ENCODE results near the gene BMX.

Gene BMX

GRCh38 chrX:15507005-15507404, 6.4 kb downstream of the BMX start:
- DNase-seq (ENCODE audit: low read depth): no peak

GRCh38 chrX:15509845-15510244, 9.2 kb downstream of the BMX start:
- DNase-seq (ENCODE audit: low read depth): no peak

DNA sequence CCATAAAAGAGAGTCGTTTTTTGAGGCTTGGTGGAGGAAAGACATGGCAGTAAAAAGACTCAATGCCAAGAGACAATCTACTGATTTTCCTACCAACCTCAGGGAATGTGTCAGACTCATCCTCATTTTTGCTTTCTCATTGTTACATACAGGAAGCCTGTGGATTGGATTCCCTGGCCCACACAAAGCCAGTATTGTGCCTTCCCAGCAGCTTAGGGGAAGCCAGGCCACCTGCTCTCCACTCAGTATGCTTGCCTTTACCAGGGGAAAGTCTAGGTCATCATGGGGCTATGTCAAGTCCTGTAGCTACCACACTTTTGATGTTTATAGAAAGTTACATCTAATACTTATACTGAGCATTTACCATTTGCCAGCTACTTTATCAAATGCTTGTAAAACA, 11.0 kb downstream of the BMX start:
- no peak for DNase-seq (ENCODE audit: low read depth)

DNA sequence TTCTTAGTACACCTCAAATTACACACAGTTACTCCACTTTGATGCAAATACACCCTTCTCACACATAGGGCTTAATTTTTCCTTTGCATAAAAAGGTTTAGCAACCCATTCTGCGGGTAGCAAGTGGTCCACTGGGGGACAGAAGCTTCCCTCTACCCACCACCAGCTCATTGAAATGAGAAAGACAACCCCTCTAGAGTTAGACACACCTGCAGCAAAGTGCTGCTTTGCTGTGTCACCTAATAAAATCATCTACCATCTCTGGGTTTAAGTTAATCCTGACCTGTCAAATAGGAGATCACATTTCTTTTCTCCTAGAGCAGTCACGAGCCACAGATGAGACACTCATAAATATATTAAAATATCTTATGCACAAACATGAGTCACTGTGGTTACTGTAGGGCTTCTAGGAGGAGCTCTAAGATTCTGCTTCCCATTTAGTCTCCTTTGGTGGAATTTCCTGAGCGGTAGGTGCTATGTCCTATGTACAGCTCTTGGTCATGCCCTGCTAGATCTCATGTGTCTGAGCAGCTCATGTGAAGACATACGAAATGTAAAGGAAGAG, 11.9 kb downstream of the BMX start:
- no peak for DNase-seq (ENCODE audit: low read depth)

- no peak for DNase-seq (ENCODE audit: low read depth)
These were observed 13.7 kb downstream of the BMX start for GRCh38 chrX:15514279-15514678.

DNA sequence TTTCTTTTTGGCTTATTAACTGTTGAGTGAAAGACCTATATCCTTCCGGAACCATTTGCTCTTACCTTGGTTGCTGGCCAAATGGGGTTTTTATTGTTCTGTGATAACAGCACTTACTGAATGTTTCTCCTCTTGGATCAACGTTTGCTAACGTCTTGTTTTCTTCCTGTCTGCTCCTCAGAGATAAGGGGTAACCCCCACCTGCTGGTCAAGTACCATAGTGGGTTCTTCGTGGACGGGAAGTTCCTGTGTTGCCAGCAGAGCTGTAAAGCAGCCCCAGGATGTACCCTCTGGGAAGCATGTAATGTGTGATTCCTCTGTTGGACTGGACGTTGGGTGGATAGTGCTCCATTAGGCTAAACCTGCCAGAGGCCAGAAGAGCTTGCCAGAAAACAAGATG, 15.3 kb downstream of the BMX start:
- no peak for DNase-seq (ENCODE audit: low read depth)

DNA sequence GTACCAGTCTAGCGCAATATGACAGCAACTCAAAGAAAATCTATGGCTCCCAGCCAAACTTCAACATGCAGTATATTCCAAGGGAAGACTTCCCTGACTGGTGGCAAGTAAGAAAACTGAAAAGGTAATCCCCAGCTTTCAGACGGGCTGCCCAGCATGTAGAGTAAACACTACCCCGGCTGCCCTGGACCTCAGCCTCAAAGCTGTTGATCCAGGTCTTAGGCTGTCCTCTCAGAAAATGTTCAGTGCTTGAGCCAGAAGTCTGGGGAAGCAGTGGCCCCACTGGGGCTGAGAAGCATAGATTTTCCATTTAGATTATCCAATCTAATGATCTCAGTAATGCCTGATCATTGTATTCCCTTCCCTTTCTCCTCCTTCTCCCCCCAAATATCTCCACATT, 21.9 kb downstream of the BMX start:
- DNase-seq (ENCODE audit: low read depth): no peak

GRCh38 chrX:15523088-15523487, 22.5 kb downstream of the BMX start:
- no peak for DNase-seq (ENCODE audit: low read depth)

DNA sequence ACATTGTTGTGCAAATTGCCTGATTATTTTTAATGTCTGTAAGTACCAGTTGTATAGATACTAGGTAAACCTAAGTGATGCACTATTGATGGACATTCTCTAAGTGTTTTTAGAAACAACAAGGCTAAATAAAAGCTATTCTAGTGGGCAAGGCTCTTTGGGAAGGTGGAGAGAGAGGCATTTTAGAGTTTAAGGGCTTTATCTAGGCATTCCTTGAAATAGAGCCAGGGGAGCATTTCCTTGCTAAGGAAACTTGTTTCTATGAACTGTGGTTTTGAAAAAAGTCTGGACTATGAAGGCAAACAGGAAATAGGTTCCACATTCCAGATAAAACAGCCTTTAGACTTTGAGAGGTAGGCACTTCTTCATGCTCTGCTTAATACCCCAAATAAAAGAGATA, 23.8 kb downstream of the BMX start:
- DNase-seq (ENCODE audit: low read depth): no peak

DNA sequence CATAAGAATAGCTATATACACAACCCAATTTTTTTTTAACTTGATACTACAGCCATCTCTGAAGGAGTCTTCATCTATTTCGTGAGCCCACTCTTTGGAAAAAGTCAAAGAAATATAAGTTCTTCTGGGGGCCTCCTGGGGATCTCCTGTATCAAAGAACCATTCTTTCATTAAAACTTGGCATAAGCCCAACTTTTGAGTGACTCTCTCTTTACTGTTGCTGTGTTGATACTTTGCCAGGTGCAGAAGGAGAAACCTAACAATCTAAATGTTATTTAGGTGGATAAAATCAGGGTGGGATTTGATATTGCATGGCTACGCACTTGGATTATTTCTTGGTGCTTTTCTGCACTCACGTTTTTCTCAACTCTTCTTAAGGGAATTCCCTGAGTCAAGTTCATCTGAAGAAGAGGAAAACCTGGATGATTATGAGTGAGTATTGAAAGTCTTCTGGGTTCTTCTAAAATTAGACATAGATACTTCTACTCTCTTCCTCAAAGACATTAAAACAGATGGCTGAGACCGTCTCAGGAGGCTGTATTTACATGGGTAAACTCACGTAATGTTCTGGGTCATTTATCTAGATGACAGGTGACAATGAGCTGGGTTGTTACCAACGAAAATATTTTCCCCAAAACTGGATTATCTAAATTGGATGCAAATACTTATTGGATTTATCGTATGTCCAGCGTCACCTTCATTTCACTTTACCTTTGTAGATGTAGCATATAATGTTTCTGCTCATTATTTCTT, 25.2 kb downstream of the BMX start:
- no peak for DNase-seq (ENCODE audit: low read depth)

DNA sequence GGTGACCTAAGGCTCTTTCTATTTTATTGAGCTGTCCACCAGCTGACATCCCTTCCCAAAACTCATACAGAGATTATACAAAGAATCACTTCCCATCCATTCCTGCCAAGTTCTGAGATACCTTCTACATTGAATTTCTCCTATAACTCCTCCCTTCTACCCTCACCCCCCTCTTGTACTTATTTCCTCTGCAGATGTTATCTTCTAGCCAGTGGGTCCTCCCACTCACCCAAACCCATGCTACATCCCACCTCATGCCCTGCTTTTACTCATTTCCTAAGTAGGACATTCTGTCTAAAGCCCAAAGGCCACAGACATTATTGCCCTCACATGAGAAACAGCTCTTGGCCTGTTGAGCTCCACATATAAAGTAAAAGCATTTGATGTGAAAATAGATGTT, 28.6 kb downstream of the BMX start:
- DNase-seq (ENCODE audit: low read depth): no peak

- no peak for DNase-seq (ENCODE audit: low read depth)
These were observed 29.7 kb downstream of the BMX start for GRCh38 chrX:15530318-15530717.

DNA sequence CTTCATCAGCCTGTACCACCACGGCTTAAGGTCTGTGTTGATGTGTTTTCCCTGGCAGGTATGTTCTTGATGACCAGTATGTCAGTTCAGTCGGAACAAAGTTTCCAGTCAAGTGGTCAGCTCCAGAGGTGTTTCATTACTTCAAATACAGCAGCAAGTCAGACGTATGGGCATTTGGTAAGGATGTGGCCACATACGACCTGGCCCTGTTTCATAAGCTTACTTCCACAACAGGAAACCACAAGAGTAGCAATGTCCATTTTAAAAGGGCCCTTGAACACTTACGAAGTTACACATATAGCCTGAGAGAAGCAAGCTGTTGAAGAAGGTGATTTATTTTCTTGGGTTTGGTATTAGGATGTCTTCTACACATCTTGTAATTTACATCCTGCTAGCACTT, 46.1 kb downstream of the BMX start:
- DNase-seq (ENCODE audit: low read depth): no peak

DNA sequence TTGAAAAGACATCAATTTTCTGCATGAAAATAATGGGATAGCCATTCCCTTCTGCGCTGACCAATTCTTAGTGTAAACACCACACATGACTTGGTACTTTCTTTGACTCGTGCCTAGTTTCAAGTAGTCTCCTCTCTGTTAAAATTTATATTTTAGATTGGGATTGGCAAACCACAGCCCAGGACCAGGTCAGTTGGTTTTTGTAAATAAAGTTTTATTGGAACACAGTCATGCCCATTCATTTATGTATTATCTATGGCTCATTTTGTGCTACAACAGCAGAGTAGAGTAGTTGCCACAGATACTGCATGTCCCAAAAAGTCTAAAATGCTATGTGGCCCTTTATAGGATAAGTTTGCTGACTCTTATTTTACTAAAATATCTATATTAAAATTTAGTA, 46.7 kb downstream of the BMX start:
- no peak for DNase-seq (ENCODE audit: low read depth)

DNA sequence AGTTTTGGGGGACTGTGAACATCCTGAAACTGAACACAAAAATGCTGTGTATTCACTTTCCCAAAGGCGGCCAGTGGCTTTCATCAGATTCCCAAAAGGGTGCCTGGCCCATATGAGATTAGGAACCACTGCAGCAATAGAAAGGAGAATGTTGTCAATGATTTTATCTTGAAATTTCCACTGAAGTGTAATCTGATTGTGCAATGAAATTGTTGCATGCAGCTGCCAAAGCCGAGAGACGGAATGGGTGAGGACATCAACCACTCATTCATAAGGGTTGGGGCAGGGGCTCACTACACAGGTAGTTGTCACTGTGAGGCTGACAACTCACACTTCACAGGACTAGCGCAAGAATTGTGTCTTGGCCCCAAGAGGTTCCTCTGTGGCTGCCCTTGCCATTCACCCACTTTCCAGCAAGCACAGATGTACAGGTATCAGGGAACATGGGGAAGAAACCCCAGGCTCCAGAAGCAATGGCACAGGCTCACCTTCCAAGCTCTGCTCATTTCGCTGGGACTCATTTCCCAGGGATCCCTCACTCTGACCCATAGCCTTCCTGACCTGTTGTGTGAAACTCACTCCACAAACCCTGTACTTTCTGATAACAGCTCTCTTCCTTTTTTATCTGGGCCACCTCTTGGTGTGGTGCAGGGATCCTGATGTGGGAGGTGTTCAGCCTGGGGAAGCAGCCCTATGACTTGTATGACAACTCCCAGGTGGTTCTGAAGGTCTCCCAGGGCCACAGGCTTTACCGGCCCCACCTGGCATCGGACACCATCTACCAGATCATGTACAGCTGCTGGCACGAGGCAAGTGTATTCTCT, 48.8 kb downstream of the BMX start:
- no peak for DNase-seq (ENCODE audit: low read depth)

- no peak for DNase-seq (ENCODE audit: low read depth)
These were observed 58.6 kb downstream of the BMX start for GRCh38 chrX:15559227-15559626.

DNA sequence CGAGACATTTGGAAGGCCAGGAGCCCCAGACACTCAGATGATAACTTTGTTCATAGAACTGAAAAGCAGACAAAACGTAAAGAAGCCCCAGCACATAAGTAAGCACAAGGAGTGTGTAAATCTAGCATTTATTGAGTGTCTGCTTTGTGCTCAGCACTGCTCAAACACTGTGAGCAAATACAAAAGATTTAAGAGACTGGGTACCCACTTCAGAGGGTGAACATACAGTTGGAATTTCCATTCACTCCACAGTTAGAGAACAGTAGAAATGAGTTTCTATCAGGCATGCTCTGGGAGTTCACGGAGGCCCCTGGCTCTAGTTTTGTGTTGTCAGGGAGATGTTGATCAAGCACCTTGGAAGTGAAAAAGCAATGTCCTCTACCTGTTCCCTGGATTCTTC, 60.3 kb downstream of the BMX start:
- no peak for DNase-seq (ENCODE audit: low read depth)

- no peak for DNase-seq (ENCODE audit: low read depth)
These were observed 62.4 kb downstream of the BMX start for GRCh38 chrX:15563056-15563455.

DNA sequence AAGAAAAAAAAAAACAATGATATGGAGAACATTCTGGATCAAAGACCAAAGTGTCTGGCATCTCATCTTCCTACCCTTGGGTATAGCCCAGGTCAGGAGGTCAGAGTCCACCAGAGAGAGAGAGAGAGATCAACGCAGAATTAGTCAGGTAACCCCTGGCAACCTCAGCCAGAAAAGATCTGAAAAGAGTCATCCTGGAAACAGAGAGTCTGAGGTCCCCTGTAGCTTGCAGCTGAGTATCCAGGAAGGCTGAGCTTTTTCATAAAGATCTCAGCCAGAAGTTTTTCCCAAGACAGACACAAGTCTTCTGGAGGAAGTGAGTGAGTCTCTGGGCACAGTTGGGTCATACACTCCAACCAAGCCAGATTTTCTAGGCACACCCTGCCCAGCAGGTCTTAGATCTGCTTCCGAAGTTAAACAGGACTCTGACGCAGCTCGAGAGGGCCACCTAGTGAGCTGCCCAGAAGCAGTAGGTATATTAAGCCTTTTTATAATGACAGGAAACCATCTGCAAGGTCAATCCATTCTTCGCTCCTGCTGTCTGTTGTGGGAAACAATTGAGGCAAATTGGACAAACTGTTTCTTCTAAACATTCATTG, 64.5 kb downstream of the BMX start:
- DNase-seq (ENCODE audit: low read depth): no peak

GRCh38 chrX:15566244-15566643, 65.6 kb downstream of the BMX start:
- DNase-seq (ENCODE audit: low read depth): no peak

DNA sequence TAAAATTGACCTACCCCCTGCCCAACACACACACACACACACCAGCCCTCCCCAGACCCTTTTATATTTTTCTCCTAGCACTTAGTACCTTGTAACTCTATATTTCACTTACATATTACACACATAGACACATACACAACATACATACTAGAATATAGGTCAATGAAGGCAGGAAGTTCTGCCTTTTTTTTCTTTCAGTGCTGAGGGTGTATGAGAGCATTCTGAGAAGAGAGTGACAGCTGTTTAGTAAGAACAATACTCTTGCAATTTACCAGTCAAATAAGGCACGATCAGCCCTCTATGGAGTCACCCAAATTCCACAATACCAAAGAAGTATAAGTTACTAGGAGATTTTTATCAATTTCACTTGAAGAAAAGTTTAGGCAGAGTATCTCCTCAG, 66.7 kb downstream of the BMX start:
- DNase-seq (ENCODE audit: low read depth): no peak

- no peak for DNase-seq (ENCODE audit: low read depth)
These were observed 67.4 kb downstream of the BMX start for GRCh38 chrX:15567886-15568616.

Data from stimulated activated CD8-positive, alpha-beta memory T cell treated with anti-CD3 and anti-CD28 coated beads, Interleukin-12 subunit alpha, Interleukin-12 subunit beta, amount 100 ng/mL, for 4 hours (primary cell).